GM10847 (cell line): Measurements from ENCODE around the gene APOB.

ENCODE experiments used
- POLR2A ChIP-seq: IDR thresholded peaks from 2 replicates; pipeline ENCODE4 v1.6.1; 2011; ENCODE audit not compliant: insufficient read length; ENCODE audit errors: extremely low read depth

Gene APOB

DNA sequence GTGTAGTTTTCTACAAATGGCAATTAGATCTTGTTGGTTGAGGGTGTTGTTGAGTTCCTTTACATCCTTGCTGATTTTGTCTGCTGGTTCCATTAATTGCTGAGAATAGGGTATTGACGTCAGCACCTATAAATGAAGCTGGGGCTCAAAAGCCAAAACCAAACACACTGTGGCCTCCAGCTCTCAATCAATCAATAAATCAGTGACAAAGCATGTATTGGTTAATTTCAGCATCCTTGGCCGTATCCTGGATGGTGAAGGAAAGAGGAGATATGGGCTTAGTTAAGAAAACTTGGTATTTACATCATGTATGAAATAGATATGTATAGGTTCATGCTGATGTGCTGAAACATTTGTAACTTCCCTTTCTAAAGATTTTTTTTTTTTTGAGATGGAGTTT lies 13.2 kb upstream of the APOB start:
- no peak for TF ChIP-seq POLR2A

DNA sequence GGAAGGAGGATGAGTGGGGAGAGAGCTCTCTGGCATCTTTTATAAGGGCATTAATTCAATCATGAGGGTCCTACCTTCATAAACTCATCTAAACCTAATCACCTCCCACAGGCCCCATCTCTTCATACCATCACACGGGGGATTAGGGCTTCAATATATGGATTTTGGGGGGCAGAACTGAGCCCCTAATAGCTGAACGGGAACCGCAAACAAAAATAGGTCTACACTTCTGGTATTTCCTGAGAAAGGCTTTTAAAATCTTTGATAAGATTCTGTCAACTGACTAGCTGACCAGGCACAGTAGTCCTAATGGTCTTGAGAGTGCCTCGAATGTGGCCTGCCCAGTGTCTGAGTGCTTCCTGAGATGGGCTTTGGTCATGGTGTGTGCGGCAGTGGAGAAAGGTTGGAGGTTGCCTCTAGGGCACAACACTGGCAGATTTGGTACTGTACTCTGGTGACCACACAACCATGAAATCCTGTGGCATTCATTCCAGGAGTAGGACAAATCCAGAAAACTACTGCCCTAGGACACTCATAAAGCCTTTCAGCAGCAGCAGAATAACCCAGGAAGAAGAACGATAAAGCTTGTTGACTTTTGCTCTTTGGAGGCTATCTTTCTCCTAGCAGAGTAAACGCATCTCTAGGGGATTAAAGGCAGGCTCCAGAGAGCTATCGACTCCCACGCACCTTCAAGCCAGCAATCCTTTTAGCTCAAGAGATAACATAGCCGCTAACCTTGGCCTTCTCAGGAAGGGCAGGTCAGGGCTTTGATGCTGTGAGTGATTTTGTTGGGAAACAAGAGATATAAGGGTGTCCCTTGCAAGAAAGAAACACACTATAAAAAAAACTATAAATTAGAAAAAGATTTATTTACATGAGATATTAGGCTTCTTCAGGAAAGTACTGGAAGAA lies 12.3 kb upstream of the APOB start:
- TF ChIP-seq POLR2A = no peak

DNA sequence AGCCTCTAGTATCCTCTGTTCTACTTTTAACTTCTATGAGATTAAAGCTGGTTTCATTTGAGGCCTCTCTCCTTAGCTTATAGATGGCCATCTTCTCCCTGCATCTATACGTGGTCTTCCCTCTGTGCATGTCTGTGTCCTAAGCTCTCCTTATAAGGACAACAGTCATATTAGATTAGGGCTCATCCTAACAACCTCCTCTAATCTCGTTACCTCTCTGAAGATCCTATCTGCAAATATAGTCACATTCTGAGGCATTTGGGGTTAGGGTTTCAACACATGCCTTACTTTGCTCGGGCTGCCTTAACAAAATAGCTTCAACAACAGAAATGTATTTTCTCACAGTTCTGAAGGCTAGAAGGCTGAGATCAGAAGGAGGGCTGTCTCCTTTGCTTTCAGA lies 11.6 kb upstream of the APOB start:
- TF ChIP-seq POLR2A = no peak

DNA sequence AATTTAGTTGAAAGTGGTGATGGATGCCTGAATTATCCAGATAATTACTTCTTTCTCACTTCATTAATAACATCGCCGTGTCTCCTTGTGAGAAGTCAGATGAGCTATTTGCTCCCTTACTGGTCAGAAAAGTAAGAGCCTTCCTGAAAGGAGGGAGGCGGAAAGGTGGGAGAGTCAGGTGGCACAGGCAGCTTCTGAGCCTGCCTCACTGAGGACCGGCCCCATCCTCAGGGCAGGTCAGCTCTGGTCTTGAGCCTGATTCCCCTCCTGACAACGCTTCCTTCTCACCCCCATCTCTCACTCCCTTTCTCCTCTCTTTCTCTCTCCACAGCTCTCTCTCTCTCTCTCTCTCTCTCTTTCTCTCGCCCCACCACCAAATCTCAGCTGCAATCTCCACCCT lies 10.1 kb upstream of the APOB start:
- no peak for TF ChIP-seq POLR2A

DNA sequence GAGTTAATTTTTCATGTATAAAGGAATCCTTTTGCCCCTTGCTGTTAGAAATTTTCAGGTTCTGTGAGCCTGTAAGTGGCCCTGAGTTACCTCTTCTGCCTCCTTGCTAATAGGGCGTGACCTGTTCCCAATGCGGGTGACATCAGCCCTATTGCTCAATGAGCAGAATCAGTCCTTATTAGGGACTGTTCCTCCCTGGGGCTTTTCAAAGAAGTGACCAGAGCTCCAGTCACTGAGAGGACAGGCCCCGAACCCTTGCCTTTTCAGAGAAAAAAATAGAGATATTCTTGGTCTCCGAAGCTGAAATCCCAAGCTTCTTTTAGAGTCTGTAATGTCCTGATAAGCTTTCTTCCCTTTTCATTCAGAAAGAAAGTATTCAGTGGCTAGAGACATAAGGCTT lies 8.2 kb upstream of the APOB start:
- TF ChIP-seq POLR2A = no peak

DNA sequence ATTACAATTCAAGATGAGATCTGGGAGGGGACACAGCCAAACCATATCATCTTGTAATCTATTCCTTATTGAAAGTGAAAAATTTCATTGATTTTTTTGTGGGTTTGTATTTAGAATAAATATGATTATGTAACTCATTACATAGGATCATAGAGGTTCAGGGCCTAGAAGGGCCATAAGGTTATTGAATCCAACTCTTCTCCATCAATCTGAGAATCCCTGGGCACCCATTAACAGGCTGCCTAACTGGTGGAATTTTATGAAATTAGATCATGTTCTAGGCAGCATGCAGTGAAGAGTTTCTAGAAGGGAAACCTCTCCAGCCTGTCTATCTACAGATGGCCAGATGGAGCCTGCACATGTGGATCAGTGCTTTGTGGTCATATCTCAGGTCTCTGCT lies 6.3 kb upstream of the APOB start:
- TF ChIP-seq POLR2A = no peak

DNA sequence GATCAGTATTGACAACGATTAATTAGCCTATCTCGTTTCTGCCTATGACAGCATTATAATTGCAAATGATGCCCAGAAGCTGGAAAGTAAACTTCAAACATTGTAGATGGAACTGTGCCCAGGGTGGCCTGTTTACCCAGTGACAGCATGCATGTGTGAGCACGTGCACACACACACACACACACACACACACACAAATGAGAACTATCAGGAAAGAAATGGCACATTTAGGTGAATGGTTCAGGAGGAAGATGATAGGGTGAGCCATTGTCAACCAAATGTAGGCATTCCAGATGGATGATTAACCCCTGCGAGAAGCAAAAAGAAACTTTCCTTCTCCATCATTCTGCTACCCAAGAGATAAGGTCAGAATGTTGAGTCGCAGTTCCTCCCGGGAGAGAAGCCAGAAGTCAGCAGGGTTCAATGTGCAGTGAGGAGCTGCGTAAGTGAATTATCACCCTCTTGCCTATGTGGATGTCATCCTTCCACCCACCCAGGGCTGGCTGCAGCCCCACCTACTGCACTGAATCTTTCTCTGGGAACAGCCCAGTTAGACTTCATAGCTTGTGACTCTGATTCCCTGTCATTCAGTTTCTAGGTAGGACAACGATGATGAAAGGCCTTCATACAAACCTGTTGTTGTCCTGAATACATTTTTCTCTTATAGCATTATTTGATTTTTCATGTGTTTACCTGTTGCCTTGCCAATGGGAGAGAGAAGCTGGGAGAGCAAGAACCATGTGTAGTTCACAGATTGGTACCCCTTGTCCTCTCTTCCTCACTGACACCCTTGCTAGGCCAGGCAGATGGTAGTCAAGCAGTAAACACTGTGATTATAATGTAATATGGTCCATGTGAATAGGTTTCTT lies 3.5 kb upstream of the APOB start:
- no peak for TF ChIP-seq POLR2A

DNA sequence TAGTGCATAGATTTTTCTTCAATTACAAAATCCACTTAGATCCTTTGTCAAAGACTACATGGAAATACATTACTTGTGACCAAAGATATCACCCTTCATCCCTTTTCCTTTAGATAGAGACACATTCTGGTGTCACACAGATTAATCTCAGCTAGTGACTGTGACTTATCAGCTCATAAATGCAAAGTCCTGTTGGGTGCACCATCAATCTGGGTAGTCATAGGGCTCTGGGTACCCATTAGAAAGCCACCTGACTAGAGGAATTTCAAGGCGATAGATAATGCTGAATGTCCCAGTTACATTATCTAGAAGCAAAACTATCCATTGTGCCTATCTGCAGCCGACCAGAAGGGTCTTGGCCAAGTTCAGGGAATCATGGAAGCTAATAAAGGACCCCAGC lies 2.6 kb upstream of the APOB start:
- no peak for TF ChIP-seq POLR2A

DNA sequence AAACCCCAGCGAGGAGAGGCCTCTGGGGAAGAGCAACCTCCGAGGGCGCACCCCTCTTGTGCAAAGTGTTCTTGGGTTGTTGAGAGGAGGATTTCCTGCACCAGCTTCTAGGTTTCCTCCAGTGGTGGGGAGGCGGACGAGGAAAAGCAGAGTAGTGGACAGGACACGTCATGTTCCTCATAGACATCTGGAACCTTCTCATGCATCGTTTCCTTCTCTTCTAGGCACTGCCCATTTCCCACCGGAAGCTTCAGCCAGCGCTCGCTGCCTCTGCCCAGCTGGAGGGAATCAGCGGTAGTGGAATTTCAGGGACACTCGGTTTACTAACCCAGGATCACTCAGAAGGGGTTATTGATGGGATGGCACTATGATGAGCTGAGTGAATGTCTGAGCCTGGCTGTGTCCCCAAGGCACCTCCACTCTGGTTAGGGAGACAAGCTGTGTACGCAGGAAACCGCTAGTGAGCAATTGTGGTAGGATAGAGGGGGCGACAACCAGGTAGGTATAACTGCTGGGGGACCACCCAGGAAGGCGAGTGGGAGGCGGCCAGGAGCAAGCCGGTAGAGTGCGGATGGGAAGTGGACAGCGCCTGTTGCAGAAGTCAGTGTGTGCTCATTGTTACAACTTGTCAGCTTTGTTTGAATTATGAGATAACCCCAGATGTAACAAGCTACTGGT lies 960 bp upstream of the APOB start:
- TF ChIP-seq POLR2A = no peak

DNA sequence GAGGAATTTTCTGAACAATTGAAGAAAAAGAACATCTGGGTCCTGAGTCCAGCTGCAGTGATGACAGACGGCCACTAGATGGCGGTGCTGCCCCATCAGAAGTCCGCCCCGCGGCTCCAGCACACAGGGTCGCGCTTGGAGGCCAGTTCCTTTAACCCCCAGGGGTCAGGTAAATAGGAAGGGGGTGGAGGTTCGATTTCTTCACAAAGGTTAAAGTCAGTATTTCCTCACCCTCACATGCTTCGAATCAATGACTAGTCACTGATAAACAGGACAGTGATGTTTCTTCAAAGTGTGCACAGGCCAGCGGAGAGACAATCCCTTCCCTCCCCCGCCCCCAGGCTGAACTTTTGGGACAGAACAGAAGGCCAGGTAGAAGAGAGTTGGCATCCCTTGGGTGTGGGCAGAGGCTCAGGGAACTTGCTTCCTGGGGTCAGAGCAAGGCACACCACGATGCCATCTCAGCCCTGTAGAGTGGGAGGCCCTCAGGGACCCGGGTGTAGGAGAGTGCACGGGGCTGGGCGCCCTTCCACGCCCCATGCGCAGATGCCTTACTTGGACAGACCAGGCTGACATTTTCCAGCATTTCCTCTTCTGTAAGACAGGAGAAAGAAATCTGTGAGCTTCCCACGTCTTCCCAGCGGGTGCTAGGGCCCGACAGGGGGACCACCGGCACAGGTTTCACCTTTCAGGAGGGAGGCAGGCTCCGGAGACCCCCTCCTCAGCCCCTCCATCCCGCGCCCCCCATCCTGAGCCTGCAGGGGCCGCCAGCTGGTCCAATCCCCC lies 722 bp downstream of the APOB start:
- TF ChIP-seq POLR2A = no peak

DNA sequence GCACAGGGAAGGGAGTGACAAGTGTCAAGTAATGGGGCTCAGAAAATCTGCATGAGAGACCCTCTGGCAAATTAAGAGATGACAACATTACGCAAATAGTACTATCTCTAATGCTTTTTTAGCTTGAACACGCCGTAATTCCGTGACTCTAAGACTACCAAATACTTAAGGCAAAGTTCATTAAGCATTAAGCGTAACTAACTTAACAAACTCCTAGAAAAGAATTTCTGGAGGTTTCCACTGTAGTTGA lies 1.2 kb downstream of the APOB start:
- no peak for TF ChIP-seq POLR2A

DNA sequence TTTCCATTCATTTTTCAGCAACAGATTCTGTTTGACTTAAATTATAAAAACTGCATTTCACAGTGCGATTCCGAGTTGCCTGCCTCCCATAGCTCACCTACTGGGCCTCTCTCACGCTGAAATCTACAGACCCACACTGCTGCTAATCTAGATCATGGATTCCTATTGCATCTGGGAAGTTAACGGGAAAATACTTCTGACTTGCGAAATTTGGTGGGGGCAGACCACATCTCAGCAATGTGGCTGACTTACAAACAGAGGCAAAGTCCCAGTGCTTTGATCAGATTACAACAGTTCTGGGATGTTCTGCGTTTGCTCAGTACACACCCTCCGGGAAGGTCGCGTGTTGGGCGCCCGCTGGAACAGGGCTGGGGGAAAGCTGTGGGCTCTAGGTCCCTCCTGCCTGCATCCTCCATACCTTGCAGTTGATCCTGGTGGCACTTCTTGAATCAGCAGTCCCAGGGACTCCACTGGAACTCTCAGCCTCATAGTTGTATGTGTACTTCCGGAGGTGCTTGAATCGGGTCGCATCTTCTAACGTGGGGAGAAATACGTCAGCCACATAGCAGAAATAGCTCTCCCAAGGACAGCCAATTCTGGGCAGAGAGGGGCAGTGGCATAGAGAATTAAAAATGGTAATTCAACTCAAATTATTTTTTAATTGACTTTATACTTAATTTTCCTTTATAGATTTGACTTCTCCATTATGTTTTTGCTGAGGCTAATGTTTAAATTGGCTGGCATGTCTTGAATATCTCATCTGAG lies 1.7 kb downstream of the APOB start:
- no peak for TF ChIP-seq POLR2A

DNA sequence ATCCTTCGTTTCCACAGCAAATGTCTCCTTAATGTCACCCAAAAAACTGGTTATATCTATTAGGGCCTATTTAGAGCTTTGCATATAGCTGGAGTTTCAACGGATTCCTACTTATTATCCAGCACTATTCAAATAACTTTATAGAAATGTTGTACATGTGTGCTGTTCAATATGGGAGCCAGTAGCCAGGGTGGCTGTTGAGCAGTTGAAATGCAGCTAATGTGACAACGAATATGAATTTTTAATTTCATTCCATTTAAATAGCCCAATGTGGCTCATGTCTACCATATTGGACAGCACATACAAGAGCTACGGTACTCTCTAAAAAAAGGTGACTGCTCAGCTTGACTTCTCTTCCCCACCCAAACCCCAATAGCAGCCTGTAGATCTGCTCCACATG lies 2.4 kb downstream of the APOB start:
- TF ChIP-seq POLR2A = no peak
